K562 (cell line): ENCODE data around the gene TBC1D2. TPM values are rescaled to one million over a fixed set of nuclear protein-coding genes. Genes with fewer than 3 reads are reported as not detected.

Experiments used
- ARID3B ChIP-seq: fragments of 250-450 bp; sonication (Bioruptor Pico); IDR thresholded peaks from 2 replicates; pipeline ENCODE4 v1.4.0; 2020; ENCODE audit warnings: borderline replicate concordance
- ELK3 ChIP-seq: fragments of 450-650 bp; formaldehyde crosslinking; IDR thresholded peaks from 2 replicates; pipeline ENCODE4 v1.4.0; 2020; ENCODE audit warnings: mild to moderate bottlenecking
- FOXJ3 ChIP-seq: sonication (generic); formaldehyde crosslinking; IDR thresholded peaks from 2 replicates; pipeline ENCODE4 v1.4.0; 2020; ENCODE audit warnings: mild to moderate bottlenecking, missing genetic modification reagents
- JUND ChIP-seq, 2 experiments: IDR thresholded peaks; 2 replicates in 1 of 2; 3 replicates in 1 of 2; pipeline ENCODE4 v1.6.1; 2011; ENCODE audit warnings: borderline replicate concordance in 2 of 2, low read depth in 2 of 2, low read length in 2 of 2, improper control_type of control experiment in 1 of 2, missing biosample characterization in 1 of 2, missing genetic modification characterization in 1 of 2, missing genetic modification reagents in 1 of 2
- KDM4B ChIP-seq, 2 experiments: fragments of 450-650 bp in 1 of 2; sonication (generic) in 1 of 2; IDR thresholded peaks; 2 replicates each; pipeline ENCODE4 v1.6.1; 2016 to 2017; ENCODE audit warnings: borderline replicate concordance in 2 of 2, antibody characterized with exemption in 1 of 2, low read depth in 1 of 2, mild to moderate bottlenecking in 1 of 2
- NR2C2 ChIP-seq, 2 experiments: fragments of 200-800 bp in 1 of 2; sonication (Bioruptor generic) in 1 of 2; sonication (generic) in 1 of 2; formaldehyde crosslinking in 1 of 2; IDR thresholded peaks; 2 replicates each; pipeline versions ENCODE4 v1.6.1 to v1.8.0; 2016 to 2022; ENCODE audit warnings: mild to moderate bottlenecking in 1 of 2, missing compliant biosample characterization in 1 of 2, missing genetic modification characterization in 1 of 2, missing genetic modification reagents in 1 of 2
- PBX2 ChIP-seq, 2 experiments: IDR thresholded peaks in 1 of 2; conservative IDR thresholded peaks in 1 of 2; 2 replicates each; pipeline ENCODE4 v1.6.1; 2016; ENCODE audit warnings: low read depth in 2 of 2, mild to moderate bottlenecking in 1 of 2, missing compliant biosample characterization in 1 of 2, missing genetic modification characterization in 1 of 2, moderate library complexity in 1 of 2
- SIX5 ChIP-seq, 2 experiments: IDR thresholded peaks; 2 replicates each; pipeline ENCODE4 v1.6.1; 2011; ENCODE audit warnings: low read length in 2 of 2, borderline replicate concordance in 1 of 2, low read depth in 1 of 2, mild to moderate bottlenecking in 1 of 2, moderate library complexity in 1 of 2; ENCODE audit not compliant: insufficient read depth in 1 of 2
- TBP ChIP-seq: optimal IDR thresholded peaks from 2 replicates; pipeline ENCODE3; 2011; ENCODE audit warnings: low read depth, low read length, improper control_type of control experiment
- TEAD4 ChIP-seq, 2 experiments: sonication (generic) in 1 of 2; formaldehyde crosslinking in 1 of 2; IDR thresholded peaks; 2 replicates each; pipeline versions ENCODE4 v1.6.1 to v1.8.0; 2012 to 2022; ENCODE audit warnings: borderline replicate concordance in 1 of 2, inconsistent platforms in 1 of 2, low read length in 1 of 2, mild to moderate bottlenecking in 1 of 2, missing genetic modification reagents in 1 of 2
- THAP7 ChIP-seq: fragments of 250-450 bp; sonication (Bioruptor Pico); IDR thresholded peaks from 2 replicates; pipeline ENCODE4 v1.5.0; 2021
- TOE1 ChIP-seq, 2 experiments: fragments of 450-650 bp in 1 of 2; sonication (generic) in 1 of 2; formaldehyde crosslinking in 1 of 2; IDR thresholded peaks; 2 replicates each; pipeline versions ENCODE4 v1.7.1 to v1.8.0; 2016 to 2022; ENCODE audit warnings: borderline replicate concordance in 2 of 2, mild to moderate bottlenecking in 2 of 2, antibody characterized with exemption in 1 of 2, inconsistent platforms in 1 of 2, low read depth in 1 of 2, missing genetic modification reagents in 1 of 2, moderate library complexity in 1 of 2
- YY1 ChIP-seq, 3 experiments: IDR thresholded peaks; 2 replicates each; pipeline ENCODE4 v1.6.1; 2011; ENCODE audit warnings: low read length in 2 of 3, mild to moderate bottlenecking in 2 of 3, moderate library complexity in 2 of 3, borderline replicate concordance in 1 of 3, control low read depth in 1 of 3, low read depth in 1 of 3; ENCODE audit not compliant: insufficient read depth in 3 of 3, insufficient replicate concordance in 2 of 3, control insufficient read depth in 1 of 3, insufficient read length in 1 of 3; ENCODE audit errors: extremely low read depth in 1 of 3
- ZBTB34 ChIP-seq: fragments of 250-450 bp; sonication (Bioruptor Pico); IDR thresholded peaks from 2 replicates; pipeline ENCODE4 v1.8.0; 2021; ENCODE audit warnings: mild to moderate bottlenecking, moderate library complexity
- ZNF165 ChIP-seq: fragments of 250-450 bp; sonication (Bioruptor Pico); IDR thresholded peaks from 2 replicates; pipeline ENCODE4 v1.4.0; 2020; ENCODE audit warnings: borderline replicate concordance
- polyA plus RNA-seq, 8 experiments: library from polyadenylated mRNA; depleted of rRNA in 4 of 8; stranded (reverse) in 5 of 8; unstranded in 3 of 8; fragments of >200 nt; fragmentation: Nextera tagmentation in 2 of 8; fragmentation: Illumina TruSeq in 1 of 8; extraction: Ambion mirVana in 2 of 8; extraction: Trizol in 1 of 8; gene quantifications; 2 replicates each; pipeline versions ENCODE4 v1.2.1 to v1.2.3, GENCODE V29; 2011 to 2014; ENCODE audit warnings: inconsistent platforms in 1 of 8, missing spikeins in 1 of 8
- total RNA-seq, 7 experiments: library from RNA; depleted of rRNA in 6 of 7; stranded (reverse); fragments of >200 nt in 6 of 7; fragmentation: Illumina TruSeq in 2 of 7; extraction: Trizol in 2 of 7; gene quantifications; 2 replicates each; pipeline versions ENCODE4 v1.2.1 to v1.2.3, GENCODE V29; 2011 to 2021; ENCODE audit warnings: low replicate concordance in 1 of 7

Gene TBC1D2
- total and polyA plus RNA-seq, 9 of the 15 experiments (the other 6 are each of a cell fraction or from before 2014, with no cell fraction given) = 0.10 to 7.0 (median 2.5) TPM

- TF ChIP-seq TOE1 (IDR thresholded peaks at IDR 0.05; ENCODE audit: borderline replicate concordance) (no peak), TOE1 (CRISPR knock-in tag; IDR thresholded peaks at IDR 0.05; ENCODE audit: borderline replicate concordance, low read depth) (no peak), SIX5 (IDR thresholded peaks at IDR 0.05; ENCODE audit: borderline replicate concordance in 1 of 2, insufficient read depth in 1 of 2, low read depth in 1 of 2, low read length in 2 of 2) (peak; percentile 41 to 55; a peak in 3 of 4 replicates), TEAD4 (IDR thresholded peaks at IDR 0.05; ENCODE audit: low read length) (peak; percentile 21; the same call in 1 of the 2 replicates), TEAD4 (CRISPR knock-in tag; IDR thresholded peaks at IDR 0.05; ENCODE audit: borderline replicate concordance) (no peak), ZNF165 (CRISPR knock-in tag) (no peak), ELK3 (CRISPR knock-in tag) (no peak), PBX2 (CRISPR knock-in tag; IDR thresholded peaks at IDR 0.05; ENCODE audit: low read depth) (no peak), PBX2 (tag; conservative IDR thresholded peaks at IDR 0.05; ENCODE audit: low read depth) (peak; percentile 86), ZBTB34 (CRISPR knock-in tag) (no peak), FOXJ3 (no peak), ARID3B (no peak), KDM4B (IDR thresholded peaks at IDR 0.05; ENCODE audit: borderline replicate concordance in 2 of 2, low read depth in 1 of 2) (no peak), THAP7 (CRISPR knock-in tag) (no peak), YY1 (IDR thresholded peaks at IDR 0.05; ENCODE audit: borderline replicate concordance in 1 of 3, control insufficient read depth in 1 of 3, extremely low read depth in 1 of 3, insufficient read depth in 3 of 3, insufficient read length in 1 of 3, insufficient replicate concordance in 2 of 3, low read depth in 1 of 3, low read length in 2 of 3) (peak in 1 of 3 experiments; percentile 27), TBP (peak; percentile 33), NR2C2 (CRISPR knock-in tag; IDR thresholded peaks at IDR 0.05) (no peak), NR2C2 (tag; IDR thresholded peaks at IDR 0.05) (no peak), JUND (IDR thresholded peaks at IDR 0.05; ENCODE audit: borderline replicate concordance, low read depth, low read length) (no peak), JUND (tag; IDR thresholded peaks at IDR 0.05; ENCODE audit: borderline replicate concordance, low read depth, low read length) (no peak)
Measured at GRCh38 chr9:98256756-98257155, 1.3 kb upstream of the TBC1D2 start (continued).
